Activated T-helper 17 cell treated with anti-CD3 and anti-CD28 coated beads, Interleukin-2, amount 50 U/mL, for 72 hours (primary cell): ENCODE results near the gene REXO4. TPM values are rescaled to one million over a fixed set of nuclear protein-coding genes. Genes with fewer than 3 reads are reported as not detected.

ENCODE experiments used
- ATAC-seq: fragments of 150-1000 bp; cut with Tn5 transposase; replicated peaks from 2 replicates; pipeline ENCODE4 v1.10.0; 2021; ENCODE audit warnings: mild to moderate bottlenecking, moderate library complexity
- H3K27ac Mint-ChIP-seq: one replicate; pipeline ENCODE4 v1.8.0; 2022; ENCODE audit warnings: mixed read lengths
- H3K27me3 Mint-ChIP-seq: one replicate; pipeline ENCODE4 v1.8.0; 2022; ENCODE audit warnings: mixed read lengths
- H3K36me3 Mint-ChIP-seq: one replicate; pipeline ENCODE4 v1.8.0; 2022; ENCODE audit warnings: low read depth, mild to moderate bottlenecking, mixed read lengths
- H3K4me1 Mint-ChIP-seq: one replicate; pipeline ENCODE4 v1.8.0; 2022; ENCODE audit warnings: mixed read lengths
- H3K4me3 Mint-ChIP-seq: one replicate; pipeline ENCODE4 v1.8.0; 2022; ENCODE audit warnings: mild to moderate bottlenecking, mixed read lengths
- H3K9me3 Mint-ChIP-seq: one replicate; pipeline ENCODE4 v1.8.0; 2022; ENCODE audit warnings: mixed read lengths
- total RNA-seq, 2 donors: library from RNA; stranded (reverse); gene quantifications; one replicate each; pipeline ENCODE4 v1.2.3, GENCODE V29; 2022

REXO4 gene
- 10 to 100 TPM; 26.1 to 36.5 TPM for total RNA-seq

GRCh38 chr9:133417541-133418461, at the start of gene REXO4:
TSS of gene REXO4 (minus strand) at chr9:133418010. CDS start at chr9:133417844, 166 bp downstream.
- Mint-ChIP-seq H3K9me3 (no peaks in the 10 kb centered on the region), H3K4me3 (peak within 1 kb of the TSS; percentile 94), H3K4me1 (peaks cover 34% of the 10 kb centered on the region), H3K27ac (peak within 1 kb of the TSS; percentile 91), H3K36me3 (peaks cover 42% of the 10 kb centered on the region), H3K27me3 (no peaks in the 10 kb centered on the region)
- ATAC-seq: peak; percentile 70

- Mint-ChIP-seq H3K27ac (no peak overlapping the region), H3K9me3 (no peaks in the 10 kb centered on the region)
Measured at GRCh38 chr9:133467101-133467500, 49.3 kb upstream of the REXO4 start.

DNA sequence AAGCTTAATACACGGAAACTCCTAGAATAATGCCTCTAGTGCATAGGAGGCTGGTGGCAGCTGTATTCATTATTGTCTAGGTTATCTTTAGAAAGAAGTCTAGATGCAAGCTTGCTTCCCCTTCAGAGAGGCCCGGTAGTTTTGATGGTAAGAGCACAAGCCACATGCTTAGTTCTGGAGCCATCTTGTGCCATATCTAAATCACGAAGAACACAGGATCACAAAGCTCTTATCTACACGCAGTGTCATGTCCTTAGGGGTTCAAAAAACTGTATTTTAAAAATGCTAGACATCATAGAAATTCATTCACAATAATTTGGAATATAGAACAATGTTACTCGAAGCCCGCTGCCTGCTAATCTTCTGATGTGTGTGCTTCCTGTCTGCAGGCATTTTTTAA, 48.2 kb upstream of the REXO4 start:
- no peaks in the 10 kb centered on the region for H3K9me3 Mint-ChIP-seq
- no peaks in the 10 kb centered on the region for H3K4me1 Mint-ChIP-seq
- no peaks in the 10 kb centered on the region for H3K27me3 Mint-ChIP-seq
- H3K36me3 Mint-ChIP-seq: no peaks in the 10 kb centered on the region
- ATAC-seq: no peak
- no peak overlapping the region for H3K4me3 Mint-ChIP-seq
- H3K27ac Mint-ChIP-seq: no peak overlapping the region

More at GRCh38 chr9:133467101-133467500, 49.3 kb upstream of the REXO4 start:
- H3K27me3 Mint-ChIP-seq: no peaks in the 10 kb centered on the region
- no peaks in the 10 kb centered on the region for H3K4me1 Mint-ChIP-seq
- no peaks in the 10 kb centered on the region for H3K36me3 Mint-ChIP-seq
- ATAC-seq: no peak
- H3K4me3 Mint-ChIP-seq: no peak overlapping the region

DNA sequence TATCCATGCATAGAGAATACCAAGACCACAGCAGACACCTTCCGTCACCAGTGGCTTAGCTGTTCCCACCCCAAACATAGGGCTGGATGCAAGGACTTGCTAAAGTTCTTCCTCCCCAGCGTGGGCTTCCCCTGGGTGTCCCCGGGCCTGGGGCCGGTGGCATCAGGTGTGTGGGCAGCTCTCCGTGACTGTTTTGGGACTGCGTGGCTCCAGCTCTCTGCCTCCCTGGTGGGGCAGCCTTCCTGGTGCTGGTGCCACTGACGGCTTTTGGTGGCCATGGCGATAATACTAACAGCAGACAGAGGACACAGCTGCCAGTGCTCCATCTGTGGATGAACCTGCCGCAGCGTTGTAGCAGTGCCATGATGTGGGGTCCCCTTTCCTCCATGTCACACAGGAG, 46.8 kb upstream of the REXO4 start:
- Mint-ChIP-seq H3K36me3 (no peaks in the 10 kb centered on the region), H3K27me3 (no peaks in the 10 kb centered on the region), H3K4me3 (no peak overlapping the region), H3K4me1 (no peaks in the 10 kb centered on the region), H3K27ac (no peak overlapping the region), H3K9me3 (no peaks in the 10 kb centered on the region)
- ATAC-seq: no peak

DNA sequence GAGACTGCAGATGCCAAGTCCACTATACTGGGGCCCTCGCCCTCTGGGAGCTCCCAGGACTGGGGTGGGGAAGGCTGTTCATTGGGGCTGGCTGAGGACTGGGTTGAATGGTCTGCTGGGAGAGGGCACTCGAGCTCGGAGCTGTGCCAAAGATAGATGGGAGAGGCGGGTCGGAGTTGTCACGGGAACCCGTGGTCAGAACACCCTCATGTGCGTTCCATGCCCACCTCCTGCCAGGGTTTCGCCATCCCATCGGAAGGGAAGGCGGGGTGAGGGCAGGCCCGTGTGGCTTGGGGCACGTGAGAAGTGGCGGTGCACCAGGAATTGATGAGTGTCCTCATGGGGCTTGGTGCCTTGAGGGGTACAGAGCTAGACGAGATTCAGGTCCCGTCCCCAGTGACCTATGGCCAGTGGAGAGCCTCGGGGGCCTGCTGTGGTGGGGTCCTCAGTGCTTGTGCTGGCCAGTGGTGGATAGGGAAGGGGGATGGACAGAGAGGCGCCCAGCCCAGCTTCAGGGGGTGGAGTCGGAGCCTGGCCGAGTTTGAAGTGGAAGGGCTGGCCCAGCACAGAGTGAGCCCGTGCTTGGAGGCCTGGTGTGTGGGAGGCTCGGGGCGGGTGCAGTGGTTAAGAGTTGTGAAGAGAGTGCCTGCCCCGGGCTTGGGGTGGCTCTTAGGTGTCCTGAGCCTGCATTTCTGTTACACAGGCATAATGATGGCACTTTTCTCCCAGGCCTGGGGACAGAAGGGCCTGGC, 46.2 kb upstream of the REXO4 start:
- Mint-ChIP-seq H3K27me3 (no peaks in the 10 kb centered on the region), H3K9me3 (no peaks in the 10 kb centered on the region), H3K4me1 (no peaks in the 10 kb centered on the region), H3K27ac (no peak overlapping the region), H3K4me3 (no peak overlapping the region), H3K36me3 (no peaks in the 10 kb centered on the region)
- no peak for ATAC-seq

- H3K4me1 Mint-ChIP-seq: no peaks in the 10 kb centered on the region
Measured at GRCh38 chr9:133463234-133463863, 45.5 kb upstream of the REXO4 start.

GRCh38 chr9:133461975-133462374, 44.2 kb upstream of the REXO4 start:
- H3K27me3 Mint-ChIP-seq: no peaks in the 10 kb centered on the region
- no peak overlapping the region for H3K4me3 Mint-ChIP-seq
- no peak for ATAC-seq
- H3K4me1 Mint-ChIP-seq: no peaks in the 10 kb centered on the region
- H3K27ac Mint-ChIP-seq: no peak overlapping the region
- no peaks in the 10 kb centered on the region for H3K9me3 Mint-ChIP-seq
- H3K36me3 Mint-ChIP-seq: no peaks in the 10 kb centered on the region

More at GRCh38 chr9:133463234-133463863, 45.5 kb upstream of the REXO4 start:
- no peaks in the 10 kb centered on the region for H3K9me3 Mint-ChIP-seq
- H3K27me3 Mint-ChIP-seq: no peaks in the 10 kb centered on the region
- no peak overlapping the region for H3K27ac Mint-ChIP-seq
- no peak overlapping the region for H3K4me3 Mint-ChIP-seq
- no peaks in the 10 kb centered on the region for H3K36me3 Mint-ChIP-seq
- no peak for ATAC-seq

- H3K9me3 Mint-ChIP-seq: no peaks in the 10 kb centered on the region
- H3K27ac Mint-ChIP-seq: peak overlapping the region; percentile 20
- H3K4me3 Mint-ChIP-seq: peak overlapping the region; percentile 86
- no peak for ATAC-seq
- H3K4me1 Mint-ChIP-seq: no peaks in the 10 kb centered on the region
- H3K27me3 Mint-ChIP-seq: no peaks in the 10 kb centered on the region
- H3K36me3 Mint-ChIP-seq: no peaks in the 10 kb centered on the region
Measured at GRCh38 chr9:133460405-133461175, 42.8 kb upstream of the REXO4 start.

DNA sequence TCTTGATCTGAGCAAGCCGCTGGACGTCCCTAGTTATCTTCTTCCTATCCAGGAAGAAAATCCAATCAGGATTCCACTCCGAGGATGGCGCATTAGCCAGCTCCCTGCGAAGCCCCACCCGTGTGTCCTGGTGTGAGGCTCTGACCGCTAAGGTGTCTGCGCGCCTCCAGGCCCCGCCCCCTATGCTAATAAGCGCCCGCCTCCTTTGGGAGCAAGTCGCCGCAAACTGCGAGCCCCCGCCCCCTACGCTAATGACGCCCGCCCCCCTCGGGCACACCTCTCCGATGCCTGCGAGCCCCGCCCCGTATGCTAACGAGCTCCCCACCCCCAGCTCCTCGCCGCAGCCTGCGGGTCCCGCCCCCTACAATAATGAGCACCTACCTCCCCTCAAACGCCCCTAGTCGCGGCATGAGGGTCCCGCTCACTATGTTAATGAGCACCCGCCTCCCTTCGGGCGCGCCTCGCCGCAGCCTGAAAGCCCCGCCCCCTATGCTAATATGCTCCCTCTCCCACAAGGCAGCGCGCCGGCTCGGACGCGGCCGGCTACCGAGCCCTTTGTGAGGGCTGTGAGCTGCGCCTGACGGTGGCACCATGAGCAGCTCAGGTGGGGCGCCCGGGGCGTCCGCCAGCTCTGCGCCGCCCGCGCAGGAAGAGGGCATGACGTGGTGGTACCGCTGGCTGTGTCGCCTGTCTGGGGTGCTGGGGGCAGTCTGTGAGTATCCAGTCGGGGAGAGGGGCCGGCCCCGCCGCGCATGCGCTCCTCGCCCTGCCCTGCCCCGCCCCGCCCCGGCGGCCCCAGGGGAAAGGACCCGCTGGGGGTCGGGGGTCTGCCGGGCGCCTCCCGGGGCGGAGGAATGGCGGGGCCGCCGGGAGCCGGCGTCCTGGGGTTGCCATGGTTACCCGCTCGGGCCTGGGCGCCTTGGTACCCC, 41.9 kb upstream of the REXO4 start, which contains the start of gene CACFD1:
CACFD1 (plus strand) TSS at position 503 of the 929 bp plus-strand sequence; CDS start at position 592, 89 bp downstream.
- H3K27me3 Mint-ChIP-seq: no peaks in the 10 kb centered on the region
- H3K27ac Mint-ChIP-seq: peak within 1 kb of the TSS; percentile 72
- peak; percentile 91 for ATAC-seq
- H3K4me3 Mint-ChIP-seq: peak within 1 kb of the TSS; percentile 86
- H3K4me1 Mint-ChIP-seq: no peaks in the 10 kb centered on the region
- H3K36me3 Mint-ChIP-seq: no peaks in the 10 kb centered on the region
- no peaks in the 10 kb centered on the region for H3K9me3 Mint-ChIP-seq

GRCh38 chr9:133458643-133459312, 41.0 kb upstream of the REXO4 start:
- Mint-ChIP-seq H3K27ac (peak overlapping the region; percentile 72), H3K27me3 (no peaks in the 10 kb centered on the region), H3K9me3 (no peaks in the 10 kb centered on the region), H3K36me3 (no peaks in the 10 kb centered on the region), H3K4me3 (peak overlapping the region; percentile 86), H3K4me1 (no peaks in the 10 kb centered on the region)
- no peak for ATAC-seq

GRCh38 chr9:133457748-133458147, 39.9 kb upstream of the REXO4 start:
- no peak overlapping the region for H3K27ac Mint-ChIP-seq
- H3K36me3 Mint-ChIP-seq: no peaks in the 10 kb centered on the region
- H3K27me3 Mint-ChIP-seq: no peaks in the 10 kb centered on the region
- ATAC-seq: no peak
- no peaks in the 10 kb centered on the region for H3K4me1 Mint-ChIP-seq
- H3K9me3 Mint-ChIP-seq: no peaks in the 10 kb centered on the region
- H3K4me3 Mint-ChIP-seq: no peak overlapping the region

DNA sequence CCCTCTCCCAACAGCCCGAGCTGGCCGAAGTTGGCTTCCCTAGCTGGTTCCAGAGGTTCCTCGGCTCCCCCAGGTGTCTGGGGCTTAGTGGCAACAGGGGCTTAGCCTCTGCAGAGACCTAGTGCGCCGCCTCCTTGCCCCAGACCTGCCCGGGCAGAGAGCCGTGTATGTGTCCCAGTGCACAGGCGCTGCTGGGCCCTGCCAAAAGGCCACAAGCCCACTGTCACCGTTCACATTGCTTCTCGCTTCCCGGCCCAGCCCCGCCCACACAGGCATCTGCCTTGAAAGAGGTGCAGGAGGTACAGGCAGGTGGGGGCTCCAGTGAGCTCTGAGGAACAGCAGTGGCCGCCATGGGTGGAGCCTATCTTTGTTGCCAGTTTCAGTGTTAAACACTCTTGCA, 39.4 kb upstream of the REXO4 start:
- no peak overlapping the region for H3K4me3 Mint-ChIP-seq
- no peaks in the 10 kb centered on the region for H3K4me1 Mint-ChIP-seq
- ATAC-seq: no peak
- no peaks in the 10 kb centered on the region for H3K36me3 Mint-ChIP-seq
- no peak overlapping the region for H3K27ac Mint-ChIP-seq
- no peaks in the 10 kb centered on the region for H3K27me3 Mint-ChIP-seq
- no peaks in the 10 kb centered on the region for H3K9me3 Mint-ChIP-seq

GRCh38 chr9:133456409-133456808, 38.6 kb upstream of the REXO4 start:
- Mint-ChIP-seq H3K9me3 (no peaks in the 10 kb centered on the region), H3K27ac (no peak overlapping the region), H3K36me3 (no peaks in the 10 kb centered on the region), H3K4me3 (no peak overlapping the region), H3K4me1 (no peaks in the 10 kb centered on the region), H3K27me3 (no peaks in the 10 kb centered on the region)
- no peak for ATAC-seq
